ENCODE measurements around the gene SPX. TPM values are rescaled to one million over a fixed set of nuclear protein-coding genes. Genes with fewer than 3 reads are reported as not detected.

Gene SPX
- total RNA-seq, 2 experiments from 2014 or later = 0.20 TPM; not detected in 1

GRCh38 chr12:21518451-21518850, 7.6 kb upstream of the SPX start:
- POLR2A ChIA-PET = no interaction called here
- no peak overlapping the region for H3K27ac Mint-ChIP-seq
- CTCF ChIA-PET = interaction anchor here (0.9 kb wide), 1 partner anchor 221 kb away, joined by 3 read pairs; no protein-coding TSS in a partner anchor
- H3K4me1 Mint-ChIP-seq (ENCODE audit: low read depth) = no peaks in the 10 kb centered on the region
- DNase-seq = no peak
- no peaks in the 10 kb centered on the region for H3K27me3 Mint-ChIP-seq
- H3K36me3 Mint-ChIP-seq (ENCODE audit: low read depth) = peaks cover 9% of the 10 kb centered on the region
- ATAC-seq = no peak
- intact Hi-C loops (cut with micrococcal nuclease) = no loop called here
- H3K4me3 Mint-ChIP-seq = no peak overlapping the region
- no peak for TF ChIP-seq CTCF (IDR thresholded peaks at IDR 0.05)
- H3K9me3 Mint-ChIP-seq = no peaks in the 10 kb centered on the region

- TF ChIP-seq CTCF (IDR thresholded peaks at IDR 0.05) = no peak
- H3K27me3 Mint-ChIP-seq = peaks cover 5% of the 10 kb centered on the region
- ATAC-seq = no peak
- POLR2A ChIA-PET = no interaction called here
- CTCF ChIA-PET = no interaction called here
- intact Hi-C loops (cut with micrococcal nuclease) = no loop called here
- H3K27ac Mint-ChIP-seq = no peak overlapping the region
- peaks cover 3% of the 10 kb centered on the region for H3K9me3 Mint-ChIP-seq
- no peak overlapping the region for H3K4me3 Mint-ChIP-seq
- no peak for DNase-seq
- no peaks in the 10 kb centered on the region for H3K4me1 Mint-ChIP-seq (ENCODE audit: low read depth)
- peaks cover 7% of the 10 kb centered on the region for H3K36me3 Mint-ChIP-seq (ENCODE audit: low read depth)
Measured at GRCh38 chr12:21521541-21521940, 4.6 kb upstream of the SPX start.

DNA sequence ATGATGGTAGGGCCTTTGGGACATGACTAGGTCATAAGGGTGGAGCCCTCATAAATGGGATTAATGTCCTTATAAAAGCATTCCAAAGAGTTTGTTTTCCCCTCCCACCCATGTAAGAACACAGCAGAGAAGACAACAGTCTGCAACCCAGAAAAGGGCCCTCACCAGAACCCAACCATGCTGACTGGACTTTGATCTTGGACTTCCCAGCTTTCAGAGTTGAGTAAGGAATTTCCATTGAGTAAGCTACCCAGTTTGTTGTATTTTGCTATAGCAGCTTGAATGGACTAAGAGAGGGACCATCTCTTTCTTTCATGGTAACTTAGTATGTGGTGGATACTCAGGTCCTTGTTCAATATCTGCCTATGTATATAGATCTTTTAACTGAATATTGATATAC, 2.9 kb upstream of the SPX start:
- intact Hi-C loops (cut with micrococcal nuclease) = no loop called here
- H3K36me3 Mint-ChIP-seq (ENCODE audit: low read depth) = peaks cover 3% of the 10 kb centered on the region
- no peak for DNase-seq
- H3K9me3 Mint-ChIP-seq = peaks cover 3% of the 10 kb centered on the region
- no peak for TF ChIP-seq CTCF (IDR thresholded peaks at IDR 0.05)
- H3K27ac Mint-ChIP-seq = no peak overlapping the region
- peaks cover 8% of the 10 kb centered on the region for H3K27me3 Mint-ChIP-seq
- CTCF ChIA-PET = interaction anchor here (2.3 kb wide), 1 partner anchor 14 kb away, joined by 6 read pairs; no protein-coding TSS in a partner anchor
- ATAC-seq = no peak
- peaks cover 2% of the 10 kb centered on the region for H3K4me1 Mint-ChIP-seq (ENCODE audit: low read depth)
- H3K4me3 Mint-ChIP-seq = no peak overlapping the region
- POLR2A ChIA-PET = no interaction called here

DNA sequence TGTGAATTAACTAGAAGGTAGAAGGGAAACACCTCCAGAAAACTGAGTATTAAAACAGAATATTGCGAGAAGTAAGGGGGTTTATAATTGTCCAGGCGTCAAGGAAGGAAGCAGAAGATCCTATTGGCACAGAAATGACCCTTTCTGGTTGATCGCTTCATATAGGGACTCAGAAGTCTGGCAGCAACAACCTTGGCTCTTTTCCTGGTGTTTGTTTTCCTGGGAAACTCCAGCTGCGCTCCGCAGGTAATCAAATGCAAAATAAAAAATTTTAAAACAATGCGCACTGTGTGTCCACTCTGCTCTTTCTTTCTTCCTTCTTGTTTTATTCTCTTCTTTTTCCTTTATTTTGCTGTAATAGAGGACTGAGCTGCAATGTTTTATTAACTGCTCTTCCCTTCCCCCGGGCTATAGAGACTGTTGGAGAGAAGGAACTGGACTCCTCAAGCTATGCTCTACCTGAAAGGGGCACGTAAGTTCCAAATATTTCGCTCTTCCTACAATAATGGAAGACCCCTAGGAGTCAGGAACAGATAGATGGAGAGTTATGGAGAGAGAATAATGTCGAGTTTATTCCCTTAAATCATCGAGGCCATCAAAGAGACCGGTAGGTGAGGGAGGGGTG, 737 bp downstream of the SPX start:
- Mint-ChIP-seq H3K4me1 (ENCODE audit: low read depth) (peaks cover 6% of the 10 kb centered on the region), H3K9me3 (peaks cover 3% of the 10 kb centered on the region), H3K27ac (no peak overlapping the region), H3K27me3 (peaks cover 27% of the 10 kb centered on the region), H3K4me3 (peak overlapping the region; percentile 56), H3K36me3 (ENCODE audit: low read depth) (no peaks in the 10 kb centered on the region)
- ChIA-PET CTCF (interaction anchor here (1.4 to 2.7 kb wide), 3 partner anchors 13 to 154 kb away, joined by 3 to 8 read pairs (median 6); no protein-coding TSS in a partner anchor), POLR2A (interaction anchor here (0.6 to 3.2 kb wide), 6 partner anchors 8 to 50 kb away, joined by 3 to 10 read pairs (median 3); partner anchors contain the start of genes GOLT1B and RECQL)
- ATAC-seq = no peak
- intact Hi-C loops (cut with micrococcal nuclease) = no loop called here
- DNase-seq = no peak
- no peak for TF ChIP-seq CTCF (IDR thresholded peaks at IDR 0.05)

- TF ChIP-seq CTCF (IDR thresholded peaks at IDR 0.05) = no peak
- Mint-ChIP-seq H3K4me3 (peak overlapping the region; percentile 70), H3K4me1 (ENCODE audit: low read depth) (peaks cover 6% of the 10 kb centered on the region), H3K27ac (no peak overlapping the region), H3K36me3 (ENCODE audit: low read depth) (no peaks in the 10 kb centered on the region), H3K27me3 (peaks cover 29% of the 10 kb centered on the region), H3K9me3 (peaks cover 3% of the 10 kb centered on the region)
- ATAC-seq (peak; percentile 98), DNase-seq (peak; percentile 73)
- ChIA-PET POLR2A (interaction anchor here (0.9 to 3.2 kb wide), 5 partner anchors 8 to 28 kb away, joined by 3 to 10 read pairs (median 3); partner anchors contain the start of genes GOLT1B and RECQL), CTCF (interaction anchor here (0.7 to 2.7 kb wide), 5 partner anchors 12 to 1913 kb away, joined by 3 to 8 read pairs (median 4); no protein-coding TSS in a partner anchor)
- intact Hi-C loops (cut with micrococcal nuclease) = no loop called here
Measured at GRCh38 chr12:21527451-21528180, 1.5 kb downstream of the SPX start.

All from activated CD8-positive, alpha-beta T cell treated with anti-CD3 and anti-CD28 coated beads for 36 hours (primary cell).